GM12878 (cell line): ENCODE data around the gene SCNN1A. TPM values are rescaled to one million over a fixed set of nuclear protein-coding genes. Genes with fewer than 3 reads are reported as not detected.
"Not testable (repeated sequence)": the region's sequence is repeated elsewhere in the genome, so short reads cannot be mapped to it uniquely, and the experiment has no call there.

Experiments used
- ATAC-seq: fragments of 200-7000 bp; cut with Tn5 transposase; 3 replicates; pipeline ENCODE4 v1.9.1; 2020; ENCODE audit warnings: mild to moderate bottlenecking, moderate library complexity
- BruUV-seq: library from RNA; stranded (reverse); fragments of 400-500 nt; replicated peaks from 2 replicates; lab custom pipeline; 2021; lab: Mats Ljungman, UMichigan
- CTCF ChIA-PET: fragments of 300-600 bp; sonication (Branson Sonifier 250); formaldehyde crosslinking; extraction: SDS; loops from one replicate; lab custom pipeline; 2021; ENCODE audit warnings: inconsistent platforms; lab: Yijun Ruan, JAX
- POLR2A ChIA-PET: fragments of 350-600 bp; formaldehyde crosslinking; extraction: SDS; loops from one replicate; lab custom pipeline; 2021; ENCODE audit warnings: inconsistent platforms; lab: Charles Lee
- RAD21 ChIA-PET: fragments of 300-600 bp; sonication (Branson Sonifier 250); formaldehyde crosslinking; loops from one replicate; lab custom pipeline; 2023; ENCODE audit warnings: antibody characterized with exemption; ENCODE audit not compliant: unreplicated experiment; lab: Charles Lee
- SMC1A ChIA-PET: fragments of 300-600 bp; sonication (Branson Sonifier 250); formaldehyde crosslinking; loops from one replicate; lab custom pipeline; 2023; ENCODE audit not compliant: unreplicated experiment, uncharacterized antibody; lab: Charles Lee
- DNase-seq: peaks from one replicate; pipeline ENCODE4 v3.0.0-alpha.2; 2011; ENCODE audit warnings: low read depth, low spot score
- FAIRE-seq: peaks from 3 replicates; lab custom pipeline; 2011; peaks lifted over from hg19 to GRCh38; lab: Jason Lieb, UNC
- H2AFZ ChIP-seq: 2 replicates; pipeline ENCODE4 v1.6.0; 2011; ENCODE audit warnings: low read depth, low read length, control low read depth; ENCODE audit not compliant: control insufficient read depth
- H3K27ac ChIP-seq: 2 replicates; pipeline ENCODE4 v1.5.1; 2011; ENCODE audit warnings: control low read depth; ENCODE audit not compliant: control insufficient read depth, insufficient read depth
- H3K27me3 ChIP-seq, 2 experiments: replicated peaks in 1 of 2; 2 replicates each; pipeline versions ENCODE4 v1.6.0 to v1.6.1; 2011; ENCODE audit warnings: low read length in 1 of 2; ENCODE audit not compliant: control insufficient read depth in 2 of 2, insufficient read depth in 2 of 2
- H3K36me3 ChIP-seq, 2 experiments: 2 replicates each; pipeline ENCODE4 v1.5.1; 2011; ENCODE audit warnings: low read length in 1 of 2; ENCODE audit not compliant: control insufficient read depth in 2 of 2, insufficient read depth in 2 of 2
- H3K4me1 ChIP-seq: 2 replicates; pipeline ENCODE4 v1.6.1; 2011; ENCODE audit warnings: mild to moderate bottlenecking, low read length, moderate library complexity, mixed read lengths; ENCODE audit not compliant: control insufficient read depth, insufficient read depth
- H3K4me2 ChIP-seq: 2 replicates; pipeline ENCODE4 v1.6.0; 2011; ENCODE audit warnings: control low read depth; ENCODE audit not compliant: control insufficient read depth, insufficient read depth
- H3K4me3 ChIP-seq: fragments of 200-600 bp; sonication (generic); 2 replicates; pipeline ENCODE4 v1.5.1; 2016
- H3K79me2 ChIP-seq: 2 replicates; pipeline ENCODE4 v1.6.0; 2011; ENCODE audit warnings: low read length; ENCODE audit not compliant: control insufficient read depth, insufficient read depth
- H3K9ac ChIP-seq: 2 replicates; pipeline ENCODE4 v1.8.0; 2011; ENCODE audit warnings: low read length, control low read depth, mixed read lengths; ENCODE audit not compliant: control insufficient read depth, insufficient read depth
- H3K9me3 ChIP-seq: replicated peaks from 3 replicates; pipeline ENCODE4 v1.5.1; 2011; ENCODE audit warnings: mild to moderate bottlenecking, low read length; ENCODE audit not compliant: control insufficient read depth, insufficient read depth
- H4K20me1 ChIP-seq: 2 replicates; pipeline ENCODE4 v1.6.0; 2011; ENCODE audit not compliant: control insufficient read depth, insufficient read depth
- BACH1 ChIP-seq: fragments of 450-650 bp; IDR thresholded peaks from 2 replicates; pipeline ENCODE4 v1.6.1; 2017; ENCODE audit warnings: mild to moderate bottlenecking, borderline replicate concordance
- EP300 ChIP-seq, 2 experiments: fragments of 150-350 bp in 1 of 2; IDR thresholded peaks; 2 replicates each; pipeline ENCODE4 v1.6.1; 2011 to 2012; ENCODE audit warnings: low read depth in 2 of 2, low read length in 2 of 2, borderline replicate concordance in 1 of 2, improper control_type of control experiment in 1 of 2, inconsistent platforms in 1 of 2; ENCODE audit not compliant: control insufficient read depth in 1 of 2
- SPI1 ChIP-seq: IDR thresholded peaks from 2 replicates; pipeline ENCODE4 v1.6.1; 2011; ENCODE audit warnings: low read depth, mild to moderate bottlenecking, low read length, moderate library complexity, borderline replicate concordance; ENCODE audit not compliant: insufficient read depth
- SRF ChIP-seq, 2 experiments: IDR thresholded peaks; 2 replicates each; pipeline ENCODE4 v1.6.1; 2011; ENCODE audit warnings: low read depth in 2 of 2, low read length in 2 of 2, mild to moderate bottlenecking in 1 of 2, moderate library complexity in 1 of 2
- TAF1 ChIP-seq: IDR thresholded peaks from 2 replicates; pipeline ENCODE4 v1.6.1; 2011; ENCODE audit warnings: mild to moderate bottlenecking, low read depth, low read length, borderline replicate concordance
- WGBS: methylation state at CpG from one replicate; pipeline ENCODE4 v1.1.6; 2016; ENCODE audit warnings: low lambda C conversion rate; ENCODE audit not compliant: insufficient replicate concordance, insufficient coverage; ENCODE audit errors: missing lambda C conversion rate; 5-methylcytosine and 5-hydroxymethylcytosine counted together
- in situ Hi-C: fragments of 300-500 bp; cut with MboI; formaldehyde crosslinking; loops from 9 replicates; pipeline ENCODE4 v1.14.3; 2018; ENCODE audit warnings: mixed read lengths
- intact Hi-C: fragments of 100-400 bp; cut with micrococcal nuclease; formaldehyde crosslinking; loops from one replicate; pipeline ENCODE4 v1.14.2; 2022; ENCODE audit not compliant: unreplicated experiment
- polyA plus RNA-seq, 11 experiments: library from polyadenylated mRNA; depleted of rRNA in 4 of 11; unstranded in 6 of 11; stranded (reverse) in 5 of 11; fragments of >200 nt; fragmentation: Nextera tagmentation in 4 of 11; fragmentation: Illumina TruSeq in 1 of 11; extraction: Ambion mirVana in 4 of 11; extraction: Trizol in 1 of 11; gene quantifications; 1 replicate in 1 of 11; 2 replicates in 10 of 11; pipeline versions ENCODE4 v1.2.1 to v1.2.3, GENCODE V29; 2011 to 2016; ENCODE audit warnings: inconsistent platforms in 2 of 11, missing spikeins in 2 of 11, low read depth in 1 of 11
- total RNA-seq, 4 experiments: library from RNA; depleted of rRNA in 3 of 4; stranded (reverse); fragments of >200 nt in 3 of 4; fragmentation: Illumina TruSeq in 1 of 4; extraction: Trizol in 1 of 4; gene quantifications; 2 replicates each; pipeline versions ENCODE4 v1.2.1 to v1.2.3, GENCODE V29; 2013 to 2021

SCNN1A gene
- total and polyA plus RNA-seq, 10 of the 15 experiments (the other 5 are each of a cell fraction or from before 2014, with no cell fraction given), result 0.14 to 0.69 TPM; not detected in 8

DNA sequence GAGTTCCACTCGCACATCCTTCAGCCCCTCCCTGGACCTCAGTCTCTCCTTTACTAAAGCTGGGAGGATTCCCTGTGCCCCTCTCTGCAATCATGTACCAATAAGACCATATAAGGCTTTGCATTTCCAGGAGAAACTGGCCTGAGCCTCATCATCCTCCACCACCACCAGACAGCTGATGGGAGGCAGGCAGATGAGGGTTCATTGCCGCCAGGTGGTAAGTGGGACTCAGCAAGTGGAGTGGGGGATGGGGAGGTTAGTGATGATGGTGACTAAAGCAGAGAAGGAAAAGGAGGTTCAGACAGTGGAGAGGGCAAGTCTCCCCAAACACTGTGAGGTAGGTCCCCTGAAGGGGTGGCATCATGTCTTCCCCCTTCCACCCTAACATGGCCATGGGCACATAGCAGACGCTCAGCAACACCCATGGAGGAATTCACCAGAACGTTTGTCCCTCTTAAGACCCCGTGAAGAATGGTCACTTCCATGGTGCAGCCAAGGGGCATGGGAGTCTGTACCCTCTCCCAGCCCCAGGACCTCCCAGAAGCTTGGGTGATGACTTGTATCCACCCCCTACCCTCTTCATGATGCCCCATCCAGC lies 29.0 kb downstream of the SCNN1A start:
- no peaks in the 10 kb centered on the region; the same call in 2 of the 3 replicates for H3K9me3 ChIP-seq
- H3K36me3 ChIP-seq, result no peaks in the 10 kb centered on the region
- H3K9ac ChIP-seq, result no peak overlapping the region
- TF ChIP-seq SRF (IDR thresholded peaks at IDR 0.05; ENCODE audit: low read depth in 2 of 2, low read length in 2 of 2), result peak in 1 of 2 experiments; percentile 30; a peak in 1 of 4 replicates
- no peak for TF ChIP-seq TAF1
- ChIA-PET RAD21 (interaction anchor here (1.2 to 1.8 kb wide), 4 partner anchors 9 to 119 kb away, joined by 3 to 6 read pairs (median 4); no protein-coding TSS in a partner anchor), CTCF (interaction anchor here (1.0 to 1.7 kb wide), 7 partner anchors 10 to 79 kb away, joined by 4 to 8 read pairs (median 5); no protein-coding TSS in a partner anchor), POLR2A (interaction anchor here (1.3 kb wide), 1 partner anchor 31 kb away, joined by 3 read pairs; no protein-coding TSS in a partner anchor), SMC1A (interaction anchor here (1.1 to 1.9 kb wide), 3 partner anchors 10 to 22 kb away, joined by 3 to 12 read pairs (median 4); no protein-coding TSS in a partner anchor)
- peaks cover 6% of the 10 kb centered on the region for H3K4me1 ChIP-seq
- no peak overlapping the region for H3K4me2 ChIP-seq
- in situ Hi-C loops, result no loop called here
- WGBS, result 49% methylated on average over 5 of the region's 5 CpGs
- FAIRE-seq (no peak), ATAC-seq (no peak), DNase-seq (no peak)
- peaks cover 9% of the 10 kb centered on the region for H3K79me2 ChIP-seq
- H3K27me3 ChIP-seq, result peaks cover 3 to 7% of the 10 kb centered on the region in 2 experiments; a peak in 3 of 4 replicates
- intact Hi-C loops, result no loop called here
- H3K4me3 ChIP-seq, result no peak overlapping the region
- no peak overlapping the region for H3K27ac ChIP-seq
- no peaks in the 10 kb centered on the region for H4K20me1 ChIP-seq
- H2AFZ ChIP-seq, result no peak overlapping the region
- no TSS peak for BruUV-seq

DNA sequence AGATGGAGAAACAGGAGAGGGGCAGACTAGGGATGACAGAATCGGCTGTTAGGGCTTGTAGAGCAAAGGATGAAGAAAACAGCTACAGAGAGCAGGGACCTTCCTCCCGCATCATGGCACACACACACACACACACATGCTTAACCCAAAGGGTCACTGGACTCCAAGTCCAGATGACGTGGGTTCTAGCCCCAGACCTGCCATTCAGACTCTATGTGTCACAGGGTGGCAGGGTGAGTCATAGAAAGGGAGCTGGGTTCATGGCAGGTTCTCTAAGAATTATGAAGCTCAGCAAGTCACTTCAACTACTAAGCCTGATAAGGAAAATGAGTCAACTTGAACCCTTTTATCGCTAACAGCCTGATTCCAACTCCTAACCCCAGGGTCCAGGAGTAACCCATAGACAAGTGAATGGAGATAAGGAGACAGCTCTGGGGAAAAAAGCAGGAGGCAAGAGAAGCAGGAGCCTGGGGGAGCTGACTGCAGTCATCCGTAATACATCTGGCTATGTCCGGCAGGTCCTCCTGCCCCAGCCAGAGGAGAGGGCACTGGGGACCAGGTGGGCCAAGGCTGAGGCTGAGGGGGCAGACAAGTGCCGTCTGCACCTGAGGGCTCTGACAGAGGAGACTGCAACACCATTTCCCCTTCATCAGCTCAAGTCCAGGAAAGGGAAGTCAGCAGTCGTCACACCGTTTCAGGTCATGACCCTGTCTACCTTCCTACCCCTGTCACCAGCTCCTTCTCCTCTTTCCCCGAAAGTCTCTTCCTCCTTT lies 29.9 kb downstream of the SCNN1A start:
- FAIRE-seq (peak; percentile 81), DNase-seq (no peak)
- intact Hi-C loops, result no loop called here

DNA sequence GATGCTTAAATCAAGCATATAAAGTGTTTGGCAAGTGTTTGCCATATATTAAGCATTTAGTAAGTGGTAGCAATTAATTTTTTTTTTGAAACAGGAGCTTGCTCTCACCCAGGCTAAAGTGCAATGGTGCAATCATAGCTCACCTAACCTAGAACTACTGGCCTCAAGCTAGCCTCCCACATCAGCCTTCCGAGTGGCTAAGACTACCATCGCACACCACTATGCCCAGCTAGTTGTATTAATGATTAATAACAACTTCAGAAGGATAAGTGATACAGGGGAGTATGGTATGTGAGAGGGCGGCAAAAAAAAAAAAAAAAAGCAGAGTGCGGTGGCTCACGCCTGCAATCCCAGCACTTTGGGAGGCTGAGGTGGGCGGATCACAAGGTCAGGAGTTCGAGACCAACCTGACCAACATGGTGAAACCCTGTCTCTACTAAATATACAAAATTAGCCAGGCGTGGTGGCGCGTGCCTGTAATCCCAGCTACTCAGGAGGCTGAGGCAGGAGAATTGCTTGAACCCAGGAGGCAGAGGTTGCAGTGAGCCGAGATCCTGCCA lies 31.2 kb downstream of the SCNN1A start:
- H3K9ac ChIP-seq, H3K4me2 ChIP-seq, BruUV-seq, H3K27me3 ChIP-seq, H4K20me1 ChIP-seq, H3K4me3 ChIP-seq, H3K27ac ChIP-seq, DNase-seq, H2AFZ ChIP-seq, H3K36me3 ChIP-seq, intact Hi-C loops, ATAC-seq, FAIRE-seq, in situ Hi-C loops, H3K9me3 ChIP-seq: not testable (repeated sequence)
- ChIA-PET RAD21 (interaction anchor here (0.6 to 0.7 kb wide), 2 partner anchors 9 to 302 kb away, joined by 3 to 4 read pairs; no protein-coding TSS in a partner anchor), CTCF (interaction anchor here (0.6 to 1.1 kb wide), 7 partner anchors 9 to 764 kb away, joined by 3 to 4 read pairs (median 3); no protein-coding TSS in a partner anchor), SMC1A (interaction anchor here (0.7 to 1.1 kb wide), 5 partner anchors 19 to 100 kb away, joined by 3 read pairs; no protein-coding TSS in a partner anchor), POLR2A (interaction anchor here (1.4 kb wide), 1 partner anchor 117 kb away, joined by 3 read pairs; no protein-coding TSS in a partner anchor)
- 59% methylated on average over 9 of the region's 11 CpGs for WGBS
- Histone ChIP-seq H3K79me2 (peaks cover 30% of the 10 kb centered on the region), H3K4me1 (peaks cover 12% of the 10 kb centered on the region)

More for the DNA sequence above, 29.9 kb downstream of the SCNN1A start:
- WGBS, result 38% methylated on average over 10 of the region's 10 CpGs
- ChIA-PET SMC1A (interaction anchor here (1.1 to 1.9 kb wide), 4 partner anchors 9 to 21 kb away, joined by 3 to 12 read pairs (median 4); no protein-coding TSS in a partner anchor), CTCF (interaction anchor here (0.9 to 1.7 kb wide), 8 partner anchors 9 to 192 kb away, joined by 4 to 8 read pairs (median 5); no protein-coding TSS in a partner anchor), RAD21 (interaction anchor here (0.7 to 1.8 kb wide), 6 partner anchors 8 to 120 kb away, joined by 3 to 6 read pairs (median 3); no protein-coding TSS in a partner anchor), POLR2A (interaction anchor here (1.0 to 1.3 kb wide), 2 partner anchors 14 to 30 kb away, joined by 3 to 7 read pairs; no protein-coding TSS in a partner anchor)
- Histone ChIP-seq H3K9me3 (no peaks in the 10 kb centered on the region; the same call in 2 of the 3 replicates), H2AFZ (no peak overlapping the region), H3K4me3 (no peak overlapping the region), H3K27me3 (peaks cover 3 to 7% of the 10 kb centered on the region in 2 experiments; a peak in 3 of 4 replicates), H3K9ac (no peak overlapping the region), H4K20me1 (no peaks in the 10 kb centered on the region), H3K79me2 (peaks cover 18% of the 10 kb centered on the region), H3K36me3 (no peaks in the 10 kb centered on the region), H3K4me1 (peaks cover 6% of the 10 kb centered on the region), H3K27ac (no peak overlapping the region), H3K4me2 (no peak overlapping the region)
- BruUV-seq, result no TSS peak
- peak; percentile 31; the same call in 1 of the 2 replicates for TF ChIP-seq SPI1
- no peak for TF ChIP-seq BACH1
- no peak for TF ChIP-seq EP300 (IDR thresholded peaks at IDR 0.05; ENCODE audit: borderline replicate concordance in 1 of 2, control insufficient read depth in 1 of 2, low read depth in 2 of 2, low read length in 2 of 2)
- in situ Hi-C loops, result no loop called here
- ATAC-seq, result no peak
